Measurements from ENCODE around the gene SYNGAP1.

The SYNGAP1 gene

DNA sequence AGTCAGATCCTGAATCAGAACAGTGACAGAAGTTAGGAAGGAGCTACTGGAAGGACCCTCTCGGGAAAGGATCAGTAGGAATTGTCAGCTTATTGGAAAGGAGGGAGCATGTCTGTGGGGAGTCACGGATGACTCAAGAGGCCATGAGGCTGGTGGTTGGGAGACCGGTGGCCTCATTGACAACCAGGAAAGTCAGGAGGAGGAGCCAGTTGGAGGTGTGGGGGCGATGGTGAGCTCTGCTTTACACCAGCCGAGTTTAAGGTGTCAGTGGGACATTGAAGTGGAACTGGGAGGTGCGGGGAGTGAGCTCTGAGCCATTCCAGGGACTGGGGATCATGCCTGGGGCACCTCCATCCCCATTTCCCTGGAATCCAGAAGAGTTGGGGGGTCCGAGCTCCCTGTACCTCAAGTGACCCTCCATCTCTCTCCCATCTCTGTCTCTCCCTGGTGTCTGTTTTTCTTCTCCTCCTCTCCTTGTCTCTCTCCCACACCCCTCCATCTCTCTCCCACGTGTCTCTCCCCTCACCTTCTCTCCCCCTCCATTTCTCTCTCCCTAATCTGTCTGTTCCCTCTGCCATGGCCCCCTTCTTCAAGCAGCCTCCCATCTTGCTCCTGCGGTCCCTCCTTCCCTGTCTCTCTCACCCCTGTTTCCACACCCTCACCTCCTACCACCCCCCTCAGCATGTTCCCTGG is 20.2 kb downstream of the SYNGAP1 start:
- DNase-seq (ENCODE audit: low read depth), result no peak

- no peak for DNase-seq (ENCODE audit: low read depth)
Observed at GRCh38 chr6:33440649-33441309, 20.9 kb downstream of the SYNGAP1 start.

- no peak for DNase-seq (ENCODE audit: low read depth)
Observed at GRCh38 chr6:33441457-33441856, 21.6 kb downstream of the SYNGAP1 start.

GRCh38 chr6:33442283-33442682 is 22.4 kb downstream of the SYNGAP1 start:
- DNase-seq (ENCODE audit: low read depth), result no peak

GRCh38 chr6:33443025-33443424 is 23.2 kb downstream of the SYNGAP1 start:
- no peak for DNase-seq (ENCODE audit: low read depth)

- DNase-seq (ENCODE audit: low read depth), result no peak
Observed at GRCh38 chr6:33443619-33444504, 24.0 kb downstream of the SYNGAP1 start.

DNA sequence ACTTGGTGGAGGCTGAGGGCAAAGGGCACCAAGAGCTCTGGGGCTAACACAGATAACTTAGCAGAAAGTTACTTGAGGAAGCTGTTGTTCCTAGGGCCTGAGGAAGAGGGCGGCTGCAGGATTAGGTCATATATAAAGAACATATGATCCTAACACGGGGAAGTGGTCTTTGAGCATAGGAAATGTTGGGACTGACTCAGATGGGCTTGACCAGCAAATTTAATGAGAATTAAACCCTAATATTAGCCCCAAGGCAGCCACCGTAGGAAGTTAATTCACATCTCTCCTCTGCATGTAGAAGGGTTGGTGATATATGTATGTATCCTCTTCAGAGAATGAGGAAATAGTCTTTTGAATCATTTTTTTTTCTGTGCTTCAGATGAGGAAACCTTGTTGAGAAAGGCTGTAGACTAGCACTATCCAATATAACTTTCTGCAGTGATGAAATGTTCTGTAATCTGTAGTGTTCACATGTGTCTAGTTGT is 25.3 kb downstream of the SYNGAP1 start:
- no peak for DNase-seq (ENCODE audit: low read depth)

- DNase-seq (ENCODE audit: low read depth), result no peak
Observed at GRCh38 chr6:33446356-33446755, 26.5 kb downstream of the SYNGAP1 start.

- DNase-seq (ENCODE audit: low read depth), result no peak
Observed at GRCh38 chr6:33450434-33450833, 30.6 kb downstream of the SYNGAP1 start.

GRCh38 chr6:33451606-33452005 is 31.7 kb downstream of the SYNGAP1 start:
- no peak for DNase-seq (ENCODE audit: low read depth)

DNA sequence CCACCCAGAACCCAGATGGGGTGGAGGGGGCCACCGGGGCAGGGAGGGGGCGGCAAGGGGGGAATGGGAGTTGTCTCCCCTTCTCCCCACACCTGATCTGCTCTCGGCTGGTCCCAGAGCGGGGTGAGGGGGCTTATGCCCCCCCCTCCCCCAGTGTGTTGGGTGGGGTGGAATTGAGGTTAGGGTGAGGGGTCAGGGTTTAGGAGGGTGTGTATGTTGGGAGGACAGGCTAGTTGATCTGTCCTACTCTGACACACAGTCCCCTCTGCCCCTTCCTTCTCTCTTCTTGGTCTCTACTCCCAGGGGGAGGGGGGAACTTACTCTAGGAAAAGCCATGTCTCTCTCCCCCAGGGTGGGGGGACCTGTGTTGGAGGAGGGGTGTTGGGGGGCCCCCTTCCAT is 32.6 kb downstream of the SYNGAP1 start:
- DNase-seq (ENCODE audit: low read depth), result no peak

DNA sequence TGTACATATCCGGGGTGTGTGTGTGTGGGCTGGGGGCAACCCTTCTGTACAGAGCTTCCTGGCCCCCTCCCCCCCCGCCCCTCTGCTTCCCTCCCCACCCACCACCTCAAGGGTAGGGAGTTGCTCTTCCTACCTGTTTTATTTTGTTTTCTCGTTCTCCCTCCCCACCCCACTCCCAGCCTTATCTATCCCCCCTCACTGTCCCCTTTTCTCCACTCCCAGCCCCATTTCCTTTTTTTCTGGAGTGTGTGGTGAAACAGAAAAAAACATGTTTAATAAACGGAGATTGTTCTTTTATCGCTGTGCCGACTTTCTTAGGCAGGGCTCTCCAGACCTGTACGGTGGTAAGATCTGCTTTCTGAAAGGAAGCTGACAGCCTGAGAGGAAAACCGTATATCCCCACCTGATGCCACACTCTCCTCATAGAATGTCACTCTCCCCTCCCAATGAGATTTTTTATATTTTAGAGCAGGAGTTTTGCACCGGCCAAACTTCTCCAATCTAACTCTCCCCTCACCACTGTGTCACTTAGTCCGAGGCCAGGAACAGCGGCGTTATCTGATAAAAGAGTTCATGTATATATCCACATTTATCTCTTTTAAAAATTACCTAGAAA is 33.6 kb downstream of the SYNGAP1 start:
- DNase-seq (ENCODE audit: low read depth), result no peak

- peak; percentile 91 for DNase-seq (ENCODE audit: low read depth)
Observed at GRCh38 chr6:33454009-33454946, 34.4 kb downstream of the SYNGAP1 start, which contains the start of gene ZBTB9. Gene ZBTB9, plus strand, starts transcription at chr6:33454576. Its CDS starts 525 bp downstream, at chr6:33455101.

DNA sequence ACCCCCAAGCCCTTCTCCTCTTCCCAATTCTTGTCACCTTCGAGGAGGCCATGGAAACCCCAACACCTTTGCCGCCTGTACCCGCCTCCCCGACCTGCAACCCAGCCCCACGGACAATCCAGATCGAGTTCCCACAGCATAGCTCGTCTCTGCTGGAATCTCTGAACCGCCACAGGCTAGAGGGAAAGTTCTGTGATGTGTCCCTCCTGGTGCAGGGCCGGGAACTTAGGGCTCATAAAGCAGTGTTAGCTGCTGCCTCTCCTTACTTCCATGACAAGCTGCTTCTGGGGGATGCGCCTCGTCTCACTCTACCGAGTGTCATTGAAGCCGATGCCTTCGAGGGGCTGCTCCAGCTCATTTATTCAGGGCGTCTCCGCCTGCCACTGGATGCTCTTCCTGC is 35.2 kb downstream of the SYNGAP1 start:
- no peak for DNase-seq (ENCODE audit: low read depth)

DNA sequence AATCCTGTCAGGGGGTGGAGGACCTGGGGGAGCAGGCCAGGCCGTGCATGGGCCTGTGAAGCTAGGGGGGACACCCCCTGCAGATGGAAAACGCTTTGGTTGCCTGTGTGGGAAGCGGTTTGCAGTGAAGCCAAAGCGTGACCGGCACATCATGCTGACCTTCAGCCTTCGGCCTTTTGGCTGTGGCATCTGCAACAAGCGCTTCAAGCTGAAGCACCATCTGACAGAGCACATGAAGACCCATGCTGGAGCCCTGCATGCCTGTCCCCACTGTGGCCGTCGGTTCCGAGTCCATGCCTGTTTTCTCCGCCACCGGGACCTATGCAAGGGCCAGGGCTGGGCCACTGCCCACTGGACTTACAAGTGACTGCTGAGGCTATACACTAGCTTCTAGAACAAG is 36.3 kb downstream of the SYNGAP1 start:
- DNase-seq (ENCODE audit: low read depth), result no peak

GRCh38 chr6:33458676-33459075 is 38.8 kb downstream of the SYNGAP1 start:
- DNase-seq (ENCODE audit: low read depth), result no peak

- no peak for DNase-seq (ENCODE audit: low read depth)
Observed at GRCh38 chr6:33459226-33459625, 39.4 kb downstream of the SYNGAP1 start.

- no peak for DNase-seq (ENCODE audit: low read depth)
Observed at GRCh38 chr6:33466075-33466735, 46.3 kb downstream of the SYNGAP1 start.

GRCh38 chr6:33467091-33467490 is 47.2 kb downstream of the SYNGAP1 start:
- DNase-seq (ENCODE audit: low read depth), result no peak

DNA sequence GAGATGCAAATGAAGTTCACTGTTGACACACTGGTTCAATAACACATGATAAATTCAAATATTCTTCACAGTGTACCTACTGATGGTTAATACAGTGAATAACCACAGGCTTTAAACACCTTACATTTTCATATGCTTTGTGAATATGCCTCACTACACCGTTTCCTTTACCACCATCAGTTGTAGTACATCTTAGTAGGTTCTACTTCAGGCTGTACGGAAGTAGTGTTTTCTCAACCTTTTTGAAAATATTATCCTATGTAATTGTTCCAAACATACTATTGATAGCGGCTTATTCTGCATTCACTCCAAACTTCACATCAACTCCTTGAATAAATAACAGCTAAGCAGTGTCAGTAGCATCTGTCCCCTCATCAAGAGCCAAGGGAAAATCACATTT is 49.8 kb downstream of the SYNGAP1 start:
- DNase-seq (ENCODE audit: low read depth), result no peak

All from stimulated activated CD8-positive, alpha-beta memory T cell treated with anti-CD3 and anti-CD28 coated beads, Interleukin-4, amount 100 ng/mL, for 24 hours (primary cell).